NCI-H510A treated with DMSO at 0.1 percent for 48 hours (cell line): ENCODE results near the gene USP49.
A peak's percentile ranks its signal among the peaks of the same experiment; 100 is the strongest.
"Not testable (repeated sequence)": the region's sequence is repeated elsewhere in the genome, so short reads cannot be mapped to it uniquely, and the experiment has no call there.

Source experiments
- DNase-seq: peaks from one replicate; lab custom pipeline; 2025; lab: John Stamatoyannopoulos, UW

USP49 gene

DNA sequence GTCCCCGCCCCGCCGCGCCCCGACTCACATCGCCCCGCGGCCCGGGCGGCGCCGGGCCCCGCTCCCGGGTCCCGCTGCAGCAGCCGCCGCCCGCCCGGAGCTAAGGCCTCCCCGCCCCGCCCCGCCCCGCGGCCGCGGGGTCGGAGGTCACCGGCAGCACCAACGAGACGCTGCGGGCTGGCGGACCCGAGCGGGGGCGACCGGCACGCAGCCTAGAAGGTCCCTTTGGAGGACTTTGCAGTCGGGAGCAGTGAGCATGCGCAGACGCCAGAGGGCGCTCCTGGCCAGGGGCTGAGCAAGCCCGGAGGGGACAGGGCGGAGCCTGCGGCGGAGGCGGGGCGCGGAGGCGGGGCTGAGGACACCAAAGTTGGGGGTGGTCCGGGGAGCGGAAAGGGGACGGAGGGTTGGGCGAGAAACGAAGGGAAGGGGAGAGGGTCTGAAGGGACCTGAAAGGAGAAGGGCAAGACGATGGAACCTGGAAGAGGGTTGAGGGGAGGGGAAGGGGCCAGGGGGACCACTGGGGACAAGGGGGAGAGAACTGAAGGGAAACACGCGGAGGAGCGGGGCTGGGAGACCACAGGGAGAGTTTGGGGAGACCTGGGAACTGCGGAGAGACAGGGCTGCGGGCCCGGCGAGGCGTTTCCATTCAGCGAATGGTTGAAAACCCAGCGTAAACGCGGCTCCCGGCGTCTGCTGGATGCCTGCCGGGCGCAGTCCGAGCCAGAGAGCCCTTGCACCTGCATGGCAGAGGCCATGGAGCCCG is 115.2 kb downstream of the USP49 start, which contains the start of gene FRS3:
Gene FRS3, minus strand, starts transcription at position 113 of the 763 bp plus-strand sequence. CDS start 2,913 bp downstream, outside the sequence.
- DNase-seq = peak; percentile 97

GRCh38 chr6:41779336-41779735 is 115.8 kb downstream of the USP49 start:
- no peak for DNase-seq

DNA sequence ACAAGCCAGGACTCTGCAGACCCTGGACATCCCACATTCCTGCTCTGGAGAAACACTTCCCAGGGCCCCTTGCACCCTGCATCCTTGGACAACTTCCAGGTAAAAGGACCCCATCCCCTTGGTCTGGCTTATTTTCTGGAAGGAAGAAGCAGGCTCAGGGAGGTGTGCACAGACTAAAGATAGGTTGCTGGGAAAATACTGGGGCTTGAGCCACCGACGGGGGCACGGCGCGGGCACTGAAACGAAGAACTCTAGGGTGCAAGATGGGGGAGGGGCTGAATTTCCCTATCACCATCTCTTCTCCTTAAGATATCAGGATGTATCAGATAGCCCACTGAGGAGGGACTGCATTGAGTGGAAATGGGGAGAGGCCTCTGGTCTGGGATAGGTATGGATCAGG is 116.3 kb downstream of the USP49 start:
- no peak for DNase-seq

DNA sequence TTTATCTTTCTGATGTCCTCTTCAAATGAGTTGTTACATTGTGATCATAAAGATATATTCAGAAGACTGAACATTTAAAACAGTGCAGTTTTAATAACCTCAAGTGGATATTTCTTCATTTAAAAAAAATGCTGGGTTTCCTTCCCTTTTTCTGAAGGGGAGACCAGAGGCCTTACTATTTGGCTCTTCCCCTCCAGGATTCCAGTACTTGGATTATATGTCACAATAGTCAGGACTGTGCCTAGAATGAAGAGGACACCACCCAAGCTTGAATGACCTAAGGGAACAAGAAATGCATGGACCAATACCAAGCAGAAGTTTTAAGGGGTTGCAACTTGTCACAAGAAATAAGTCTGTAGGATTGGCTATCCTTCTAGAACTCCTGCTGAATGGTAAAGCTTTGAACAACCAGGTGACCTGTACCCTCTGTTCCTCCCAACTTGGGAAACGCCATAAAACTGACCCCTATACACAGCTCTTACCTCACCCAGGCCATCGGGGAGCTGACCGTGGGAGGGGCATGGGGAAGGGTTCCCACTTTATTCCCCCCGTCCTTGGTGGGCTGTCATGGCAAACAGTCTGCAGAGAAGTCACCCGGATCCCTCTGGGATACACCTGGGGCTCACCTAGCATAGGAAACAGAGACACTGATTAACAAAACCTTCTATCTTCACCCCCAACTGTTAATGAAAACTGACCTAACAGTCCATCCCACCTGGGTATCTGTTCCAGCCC is 117.5 kb downstream of the USP49 start:
- no peak for DNase-seq

DNA sequence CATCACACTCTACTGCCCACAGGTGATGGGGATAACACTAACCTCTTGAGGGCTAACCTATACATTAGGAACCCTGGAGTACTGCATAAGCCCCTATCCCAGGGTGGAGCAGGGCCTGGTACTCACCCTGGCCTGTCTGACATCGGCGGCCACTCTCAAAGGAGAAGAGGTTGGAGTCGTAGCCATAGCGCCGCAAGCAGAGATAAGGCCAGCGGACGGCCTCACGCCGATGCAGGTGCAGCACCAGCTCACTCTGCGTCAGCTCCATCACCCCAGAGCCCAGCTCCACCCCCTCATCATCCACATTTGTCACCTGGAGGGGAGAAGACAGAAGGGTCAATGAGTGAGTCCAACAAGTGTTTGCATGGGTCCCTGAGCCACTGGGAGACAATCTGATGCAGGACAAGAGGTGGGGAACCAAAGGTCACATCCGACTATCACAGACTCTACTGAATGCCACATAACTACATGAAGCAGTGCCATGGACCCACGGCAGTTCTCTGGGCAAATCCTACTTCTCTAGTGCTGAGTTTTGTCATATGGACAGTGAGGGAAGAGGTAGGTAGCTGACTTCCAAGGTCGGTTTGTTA is 119.8 kb downstream of the USP49 start:
- no peak for DNase-seq

DNA sequence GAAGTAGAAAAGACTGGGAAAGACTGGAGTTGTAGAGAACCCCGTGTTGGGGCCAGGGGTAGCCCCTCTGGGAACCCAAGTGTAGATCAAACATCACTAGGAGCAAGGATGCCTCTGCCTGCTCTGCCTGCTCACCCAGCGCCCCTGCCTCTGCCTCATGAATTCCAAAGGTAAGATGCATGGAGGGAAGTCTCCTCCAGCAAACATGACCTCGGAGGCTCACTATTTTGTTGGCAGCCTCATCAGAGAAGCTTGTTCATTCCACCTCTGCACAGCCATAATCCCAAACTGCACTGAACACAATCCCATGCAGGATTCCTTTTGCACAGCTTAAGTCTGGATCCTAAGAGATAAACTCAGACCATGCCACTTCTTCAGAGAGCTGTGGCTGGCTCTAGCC is 120.3 kb downstream of the USP49 start:
- no peak for DNase-seq

- no peak for DNase-seq
These were observed 123.9 kb downstream of the USP49 start for GRCh38 chr6:41771058-41771983.

DNA sequence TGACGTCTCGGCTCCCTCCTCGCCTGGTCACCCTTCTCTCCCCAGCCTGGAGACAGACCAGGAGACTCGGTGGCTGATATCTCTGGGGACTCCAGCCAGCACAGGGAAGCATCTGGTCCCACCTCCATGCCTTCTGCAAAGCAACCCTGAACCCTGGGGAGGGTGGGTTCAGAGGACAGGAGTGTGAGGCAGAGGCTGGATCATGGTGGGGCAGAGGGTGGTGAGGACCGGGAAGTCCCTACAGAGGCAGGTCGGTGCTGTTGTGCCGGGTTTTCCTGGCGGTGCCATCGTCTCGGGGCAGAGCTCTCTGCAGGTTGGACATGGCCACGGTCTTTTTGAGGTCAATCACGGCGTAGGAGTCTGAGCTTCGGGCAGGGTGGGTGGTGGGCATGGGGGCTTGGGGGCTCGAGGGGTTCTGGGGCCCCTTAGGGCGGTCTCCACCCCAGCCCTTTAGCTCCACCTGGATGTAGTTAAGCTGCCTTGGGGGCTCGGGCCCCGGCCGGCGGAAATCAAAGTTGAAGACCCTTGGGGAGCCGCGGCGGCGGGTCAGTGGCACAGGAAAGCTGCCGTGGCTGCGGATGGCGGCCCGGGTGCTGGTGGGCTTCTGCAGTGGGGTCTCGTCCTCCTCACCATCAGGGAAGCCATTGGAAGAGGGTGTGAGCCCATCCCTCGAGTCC is 124.7 kb downstream of the USP49 start:
- no peak for DNase-seq

DNA sequence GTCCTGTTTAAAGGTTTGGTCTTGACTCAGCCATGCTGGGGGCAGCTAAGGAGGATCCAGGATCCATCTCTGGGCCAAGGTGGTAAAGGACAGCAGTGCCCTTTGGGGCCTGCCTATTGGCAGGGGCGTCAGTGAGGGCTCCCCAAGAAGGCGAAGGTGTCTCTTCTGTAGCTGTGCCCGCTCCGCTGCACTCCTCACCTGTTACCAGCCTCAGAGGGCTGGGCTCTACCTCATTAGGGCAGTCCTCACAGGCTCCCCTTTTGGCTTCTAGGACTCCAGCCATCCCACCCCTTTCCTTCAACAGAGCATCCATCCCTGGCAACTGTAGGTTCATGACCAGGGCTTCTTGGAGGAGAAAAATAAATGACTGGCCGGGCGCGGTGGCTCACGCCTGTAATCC is 125.8 kb downstream of the USP49 start:
- no peak for DNase-seq

GRCh38 chr6:41768545-41769308 is 126.4 kb downstream of the USP49 start:
- peak; percentile 93 for DNase-seq

DNA sequence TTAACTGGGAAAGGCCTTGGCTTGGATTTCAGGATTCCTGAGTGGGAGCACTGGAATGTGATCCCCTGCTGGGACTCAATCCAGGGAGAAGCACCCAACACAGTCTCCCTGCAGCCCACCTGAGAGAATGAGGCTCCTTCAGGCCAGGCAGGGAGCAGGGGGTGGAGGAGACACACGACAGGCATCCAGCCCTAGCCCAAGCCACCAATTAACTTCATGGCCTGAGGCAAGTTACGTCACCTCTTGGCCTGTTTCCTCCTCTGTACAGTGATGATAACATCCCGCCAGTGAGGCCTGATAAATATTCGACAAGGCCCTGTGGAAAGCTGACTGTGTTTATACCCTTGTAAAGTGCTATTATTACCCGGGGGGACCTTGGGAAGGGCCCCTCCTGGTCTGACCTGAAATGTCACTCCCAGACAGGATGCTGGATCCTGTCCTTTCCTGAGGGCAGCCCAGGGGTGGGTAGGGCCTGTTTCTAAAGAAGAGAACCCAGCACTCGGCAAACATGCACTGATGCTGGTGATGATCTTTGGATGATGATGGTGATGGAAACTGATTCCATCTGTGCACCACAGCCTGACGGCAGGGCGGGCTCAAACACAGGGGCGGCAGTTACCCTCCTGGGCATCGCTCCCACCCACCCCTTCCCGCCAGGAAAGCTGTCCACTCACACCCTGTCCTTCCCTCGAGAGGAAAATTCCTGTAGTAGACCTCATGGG is 127.9 kb downstream of the USP49 start:
- DNase-seq = peak; percentile 26

- DNase-seq = not testable (repeated sequence)
These were observed 129.0 kb downstream of the USP49 start for GRCh38 chr6:41766043-41766664.

DNA sequence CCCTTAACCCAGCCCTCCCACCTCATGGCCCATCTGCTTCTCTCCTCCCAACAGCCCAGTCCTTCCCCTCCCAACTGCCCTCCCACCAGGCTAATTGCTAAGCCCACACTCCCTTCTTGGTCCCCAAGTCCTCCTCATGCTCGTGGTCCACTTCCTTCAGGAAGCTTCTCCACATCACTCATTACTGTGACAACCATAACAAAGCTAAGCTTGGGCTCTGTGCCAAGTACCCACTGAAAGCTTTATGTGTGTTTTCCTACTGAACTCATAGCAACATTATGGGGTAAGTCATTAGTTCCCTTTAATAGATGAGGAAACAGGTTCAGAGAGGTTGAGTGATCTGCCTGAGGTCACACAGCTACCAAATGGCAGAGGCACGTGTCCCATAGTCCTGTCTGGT is 131.7 kb downstream of the USP49 start:
- DNase-seq = no peak

DNA sequence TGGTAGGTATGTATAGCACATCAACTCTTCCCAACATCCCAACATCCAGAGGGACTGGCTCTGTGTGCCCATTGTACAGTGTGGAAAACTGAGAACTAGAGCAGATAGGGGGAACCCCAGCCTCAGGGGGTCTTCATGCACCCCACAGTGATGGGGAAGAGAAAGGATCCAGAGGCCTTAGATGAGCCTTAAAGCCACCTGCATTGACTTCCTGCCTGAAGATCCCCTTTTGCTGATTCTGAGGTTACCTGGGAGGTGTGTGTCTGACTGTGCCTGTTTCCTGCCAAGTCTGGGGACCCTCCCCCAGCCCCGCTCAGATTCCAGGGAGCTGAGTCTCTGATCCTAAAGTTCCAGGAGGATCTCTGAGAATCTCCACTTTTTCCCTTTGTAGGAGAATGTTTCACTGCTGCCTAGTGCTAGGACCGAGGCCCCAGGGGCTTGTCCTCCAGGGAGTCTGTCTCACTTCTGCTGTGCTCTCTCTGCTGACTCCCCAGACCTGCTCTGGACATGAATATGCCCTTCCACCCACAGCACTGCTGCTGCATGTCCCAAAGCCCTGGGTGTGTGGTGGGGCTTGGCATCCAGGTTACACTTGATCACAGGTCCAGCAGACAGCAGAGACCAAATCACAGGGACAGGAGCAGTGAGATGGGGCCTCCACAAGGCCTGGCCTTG is 135.1 kb downstream of the USP49 start:
- no peak for DNase-seq

GRCh38 chr6:41759106-41759904 is 135.9 kb downstream of the USP49 start:
- no peak for DNase-seq

- DNase-seq = no peak
These were observed 136.5 kb downstream of the USP49 start for GRCh38 chr6:41758641-41759035.

DNA sequence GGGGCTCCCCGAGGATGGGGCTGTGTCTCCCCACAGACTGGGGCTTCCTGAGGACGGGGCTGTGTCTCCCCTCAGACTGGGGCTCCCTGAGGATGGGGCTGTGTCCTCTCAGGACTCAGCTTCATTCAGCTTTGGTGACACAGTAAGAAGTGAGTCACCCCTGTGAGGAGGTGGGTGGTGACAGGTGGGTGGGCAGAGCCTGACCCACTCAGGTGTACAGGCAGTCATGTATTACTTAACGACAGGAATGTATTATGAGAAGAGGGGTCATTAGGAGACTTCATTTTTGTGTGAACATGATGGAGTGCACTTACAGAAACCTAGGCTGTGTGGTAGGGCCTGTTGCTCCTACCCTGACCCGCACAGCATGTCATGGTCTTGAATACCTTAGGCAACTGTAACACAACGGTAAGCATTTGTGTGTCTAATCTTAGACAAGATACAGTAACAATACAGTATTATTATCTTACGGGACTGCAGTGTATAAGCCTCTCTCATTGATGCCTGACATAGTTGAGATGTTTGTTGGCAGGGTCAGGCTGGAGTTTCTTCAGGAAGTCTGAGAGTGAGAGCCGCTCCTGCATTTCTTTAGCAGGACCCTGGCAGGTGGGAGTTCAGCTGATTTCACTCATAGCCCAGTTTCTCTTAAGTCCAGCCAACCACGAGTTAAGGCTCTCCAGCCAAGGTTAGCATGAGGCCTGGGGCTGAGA is 137.1 kb downstream of the USP49 start:
- DNase-seq = no peak
